IMR-90 (cell line): Measurements from ENCODE around the gene MICAL1. TPM values are rescaled to one million over a fixed set of nuclear protein-coding genes. Genes with fewer than 3 reads are reported as not detected.

Experiments
- ATAC-seq: fragments of 200-7000 bp; cut with Tn5 transposase; 2 replicates; pipeline ENCODE4 v1.9.1; 2020; ENCODE audit warnings: low read depth, mild to moderate bottlenecking, moderate library complexity
- BruUV-seq: library from RNA; stranded (reverse); fragments of 400-500 nt; replicated peaks from 2 replicates; lab custom pipeline; 2021; lab: Mats Ljungman, UMichigan
- CTCF ChIA-PET: fragments of 300-600 bp; formaldehyde crosslinking; extraction: SDS; loops from one replicate; lab custom pipeline; 2021; ENCODE audit warnings: antibody characterized with exemption; lab: Yijun Ruan, JAX
- POLR2A ChIA-PET: fragments of 300-600 bp; sonication (Branson Sonifier 250); formaldehyde crosslinking; loops from one replicate; lab custom pipeline; 2022; ENCODE audit warnings: antibody characterized with exemption; ENCODE audit not compliant: unreplicated experiment; lab: Charles Lee
- DNase-seq: peaks from one replicate; pipeline ENCODE4 v3.0.0; 2013
- H2AFZ ChIP-seq: replicated peaks from 2 replicates; pipeline ENCODE3; 2013; ENCODE audit warnings: low read length, mild to moderate bottlenecking; ENCODE audit not compliant: poor library complexity
- H2AK5ac ChIP-seq: 2 replicates; pipeline ENCODE4 v1.6.1; 2013; ENCODE audit warnings: low read depth, low read length, inconsistent platforms
- H2AK9ac ChIP-seq: replicated peaks from 2 replicates; pipeline ENCODE3; 2013; ENCODE audit warnings: mild to moderate bottlenecking, low read depth, low read length, moderate library complexity; ENCODE audit not compliant: poor library complexity
- H2BK120ac ChIP-seq: 2 replicates; pipeline ENCODE4 v1.6.1; 2013; ENCODE audit warnings: low read depth, low read length, inconsistent platforms
- H2BK15ac ChIP-seq: 3 replicates; pipeline ENCODE4 v1.6.1; 2013; ENCODE audit warnings: low read depth, low read length, inconsistent platforms
- H2BK20ac ChIP-seq: 2 replicates; pipeline ENCODE4 v1.6.1; 2013; ENCODE audit warnings: low read depth, mild to moderate bottlenecking, inconsistent platforms, low read length, moderate library complexity
- H2BK5ac ChIP-seq: 2 replicates; pipeline ENCODE4 v1.6.1; 2013; ENCODE audit warnings: mild to moderate bottlenecking, low read depth, low read length, inconsistent platforms; ENCODE audit not compliant: poor library complexity, severe bottlenecking
- H3K14ac ChIP-seq: replicated peaks from 2 replicates; pipeline ENCODE4 v1.6.1; 2013; ENCODE audit warnings: low read depth, low read length, inconsistent platforms
- H3K18ac ChIP-seq: 2 replicates; pipeline ENCODE4 v1.6.1; 2013; ENCODE audit warnings: low read depth, low read length, control low read depth
- H3K23ac ChIP-seq: 2 replicates; pipeline ENCODE4 v1.6.1; 2013; ENCODE audit warnings: low read depth, low read length, inconsistent platforms
- H3K27ac ChIP-seq: 2 replicates; pipeline ENCODE4 v1.5.1; 2013; ENCODE audit warnings: mild to moderate bottlenecking, control low read depth, low read length; ENCODE audit not compliant: insufficient read depth
- H3K27me3 ChIP-seq: 2 replicates; pipeline ENCODE4 v1.6.1; 2013; ENCODE audit warnings: low read length; ENCODE audit not compliant: control insufficient read depth, insufficient read depth
- H3K36me3 ChIP-seq: 2 replicates; pipeline ENCODE4 v1.6.1; 2013; ENCODE audit warnings: low read length, mixed read lengths; ENCODE audit not compliant: control insufficient read depth, insufficient read depth
- H3K4ac ChIP-seq: 2 replicates; pipeline ENCODE4 v1.6.1; 2013; ENCODE audit warnings: low read depth, low read length, inconsistent platforms
- H3K4me1 ChIP-seq: 2 replicates; pipeline ENCODE4 v1.6.1; 2013; ENCODE audit warnings: low read length, mixed read lengths; ENCODE audit not compliant: control insufficient read depth, insufficient read depth
- H3K4me2 ChIP-seq: 2 replicates; pipeline ENCODE4 v1.6.1; 2013; ENCODE audit warnings: low read depth, mild to moderate bottlenecking, control low read depth, low read length, moderate library complexity
- H3K4me3 ChIP-seq: 2 replicates; pipeline ENCODE4 v1.5.1; 2013; ENCODE audit warnings: low read depth, mild to moderate bottlenecking, control low read depth, low read length, moderate library complexity; ENCODE audit not compliant: insufficient read depth
- H3K56ac ChIP-seq: 2 replicates; pipeline ENCODE4 v1.6.1; 2013; ENCODE audit warnings: low read length, inconsistent platforms; ENCODE audit not compliant: insufficient read depth; ENCODE audit errors: extremely low read depth
- H3K79me1 ChIP-seq, 2 experiments: 2 replicates each; pipeline ENCODE4 v1.6.1; 2013; ENCODE audit warnings: low read length in 2 of 2, inconsistent platforms in 1 of 2, low read depth in 1 of 2
- H3K9ac ChIP-seq: 2 replicates; pipeline ENCODE4 v1.6.1; 2013; ENCODE audit warnings: low read depth, low read length, control low read depth
- H3K9me1 ChIP-seq: 2 replicates; pipeline ENCODE4 v1.6.1; 2013; ENCODE audit warnings: low read length, inconsistent platforms; ENCODE audit not compliant: insufficient read depth
- H3K9me3 ChIP-seq: 2 replicates; pipeline ENCODE4 v1.6.1; 2013; ENCODE audit warnings: low read length; ENCODE audit not compliant: control insufficient read depth, insufficient read depth
- H4K20me1 ChIP-seq: 2 replicates; pipeline ENCODE4 v1.6.1; 2013; ENCODE audit warnings: low read length, inconsistent platforms; ENCODE audit not compliant: insufficient read depth
- H4K5ac ChIP-seq: 2 replicates; pipeline ENCODE4 v1.6.1; 2013; ENCODE audit warnings: mild to moderate bottlenecking, low read depth, low read length, control low read depth
- H4K8ac ChIP-seq, 2 experiments: 2 replicates each; pipeline ENCODE4 v1.6.1; 2013; ENCODE audit warnings: low read depth in 2 of 2, low read length in 2 of 2, control low read depth in 1 of 2, inconsistent platforms in 1 of 2
- H4K91ac ChIP-seq: 2 replicates; pipeline ENCODE4 v1.6.1; 2013; ENCODE audit warnings: low read depth, low read length, inconsistent platforms; ENCODE audit not compliant: insufficient read depth
- BHLHE40 ChIP-seq: fragments of 150-350 bp; IDR thresholded peaks from 2 replicates; pipeline ENCODE4 v1.6.1; 2016; ENCODE audit warnings: mild to moderate bottlenecking, low read depth, low read length
- CEBPB ChIP-seq: IDR thresholded peaks from 2 replicates; pipeline ENCODE4 v1.6.1; 2012; ENCODE audit warnings: low read depth, low read length, improper control_type of control experiment
- NFE2L2 ChIP-seq: fragments of 150-350 bp; IDR thresholded peaks from 2 replicates; pipeline ENCODE4 v1.6.1; 2016; ENCODE audit warnings: low read depth, mild to moderate bottlenecking, low read length
- RCOR1 ChIP-seq: IDR thresholded peaks from 2 replicates; pipeline ENCODE4 v1.6.1; 2012; ENCODE audit warnings: mild to moderate bottlenecking, low read length, improper control_type of control experiment; ENCODE audit not compliant: insufficient replicate concordance
- SMC3 ChIP-seq: fragments of 150-350 bp; IDR thresholded peaks from 2 replicates; pipeline ENCODE4 v1.6.1; 2016; ENCODE audit warnings: low read depth, mild to moderate bottlenecking, antibody characterized with exemption, low read length, moderate library complexity
- WGBS, 2 experiments: methylation state at CpG; one replicate each; pipeline versions ENCODE4 v1.1.5 to v1.1.7; 2013; ENCODE audit warnings: missing lambda C conversion rate in 2 of 2; ENCODE audit not compliant: insufficient read length in 1 of 2; ENCODE audit errors: extremely low coverage in 2 of 2; 5-methylcytosine and 5-hydroxymethylcytosine counted together
- dilution Hi-C: fragments of 300-500 bp; cut with HindIII; formaldehyde crosslinking; loops from one replicate; pipeline ENCODE4 v1.14.3; 2018; ENCODE audit warnings: low sequenced_read_pairs; ENCODE audit not compliant: unreplicated experiment
- in situ Hi-C: fragments of 300-500 bp; cut with MboI; formaldehyde crosslinking; loops from 3 replicates; pipeline ENCODE4 v1.14.3; 2019; ENCODE audit warnings: low sequenced_read_pairs, inconsistent platforms, mixed read lengths
- intact Hi-C: fragments of 100-400 bp; cut with micrococcal nuclease; formaldehyde crosslinking; loops from 2 replicates; pipeline ENCODE4 v1.10.0; 2022
- polyA plus RNA-seq, 3 experiments: library from polyadenylated mRNA; depleted of rRNA; stranded (reverse); fragments of >200 nt; gene quantifications; 2 replicates each; pipeline ENCODE4 v1.2.3, GENCODE V29; 2012; ENCODE audit warnings: low replicate concordance in 1 of 3
- total RNA-seq: library from RNA; depleted of rRNA; stranded (reverse); fragments of >200 nt; gene quantifications from 2 replicates; pipeline ENCODE4 v1.2.3, GENCODE V29; 2012

The MICAL1 gene
- total and polyA plus RNA-seq, 2 of the 4 experiments (the other 2 are of a cell fraction), result 30.5 to 57.1 TPM

DNA sequence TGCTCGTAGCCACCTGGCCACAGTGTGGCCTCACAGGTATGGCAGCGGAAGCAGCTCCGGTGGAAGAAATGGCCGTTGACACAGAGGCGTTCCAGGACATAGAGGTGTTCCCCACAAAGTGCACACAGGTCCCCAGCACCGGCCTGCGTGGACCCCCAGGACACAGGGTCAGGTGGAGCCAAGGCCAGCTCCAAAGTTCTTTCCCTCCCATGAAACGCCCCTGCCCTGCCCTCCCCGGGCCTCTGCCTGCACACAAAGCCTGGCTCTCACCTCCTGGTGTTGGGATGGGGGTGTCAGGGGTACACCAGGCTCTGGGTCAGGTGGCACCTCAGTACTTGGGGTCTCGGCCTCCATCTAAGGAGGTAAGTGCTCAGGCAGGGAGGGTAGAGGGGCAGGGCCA lies 8.5 kb downstream of the MICAL1 start:
- Histone ChIP-seq H3K4me1 (peaks cover under 1% of the 10 kb centered on the region; the same call in 1 of the 2 replicates), H3K4ac (no peak overlapping the region), H3K56ac (no peak overlapping the region), H3K14ac (no peak overlapping the region), H3K9me3 (no peaks in the 10 kb centered on the region), H2BK15ac (no peak overlapping the region), H3K9me1 (peaks cover 18% of the 10 kb centered on the region), H4K91ac (no peak overlapping the region), H3K23ac (no peak overlapping the region), H4K5ac (no peak overlapping the region), H2AK9ac (no peak overlapping the region), H3K27ac (no peak overlapping the region), H4K8ac (no peak overlapping the region), H2AK5ac (no peak overlapping the region), H3K4me3 (no peak overlapping the region), H4K20me1 (peaks cover 7% of the 10 kb centered on the region; the same call in 1 of the 2 replicates), H2BK5ac (no peak overlapping the region), H3K27me3 (no peaks in the 10 kb centered on the region), H3K36me3 (peaks cover 71% of the 10 kb centered on the region), H3K79me1 (peaks cover 1 to 22% of the 10 kb centered on the region in 2 experiments), H3K4me2 (no peak overlapping the region), H3K9ac (no peak overlapping the region), H3K18ac (no peak overlapping the region), H2AFZ (no peak overlapping the region), H2BK120ac (no peak overlapping the region), H2BK20ac (no peak overlapping the region)
- TF ChIP-seq CEBPB (no peak), SMC3 (no peak), BHLHE40 (no peak), NFE2L2 (no peak), RCOR1 (no peak)
- POLR2A ChIA-PET, result no interaction called here
- DNase-seq (no peak), ATAC-seq (no peak)
- 100% methylated on average over 4 of the region's 10 CpGs; no CpG with 5 or more reads in 1 of the 2 experiments for WGBS, 2 experiments
- intact Hi-C loops (no loop called here), in situ Hi-C loops (no loop called here), dilution Hi-C loops (no loop called here)
- CTCF ChIA-PET, result no interaction called here
- BruUV-seq, result no TSS peak
